Psoas muscle (tissue), 8 donors: ENCODE data around the gene LGALS1. TPM values are rescaled to one million over a fixed set of nuclear protein-coding genes. Genes with fewer than 3 reads are reported as not detected.
"Not testable (repeated sequence)": the region's sequence is repeated elsewhere in the genome, so short reads cannot be mapped to it uniquely, and the experiment has no call there.

Source experiments
- ATAC-seq, 4 donors: fragments of 200-7000 bp; cut with Tn5 transposase; one replicate each; pipeline ENCODE4 v1.9.1; 2020; ENCODE audit warnings: moderate library complexity in 3 of 4, mild to moderate bottlenecking in 2 of 4
- DNase-seq, 2 donors: peaks; one replicate each; pipeline ENCODE4 v3.0.0-alpha.2; 2020
- H3K27ac ChIP-seq: fragments of 200-600 bp; one replicate; pipeline ENCODE4 v1.8.0; 2022
- H3K27me3 ChIP-seq, 3 donors: fragments of 200-600 bp in 1 of 3; one replicate each; pipeline versions ENCODE4 v1.6.1 to v1.8.0; 2013 to 2022; ENCODE audit warnings: low read length in 2 of 3, mild to moderate bottlenecking in 2 of 3, moderate library complexity in 1 of 3; ENCODE audit not compliant: insufficient read depth in 3 of 3
- H3K36me3 ChIP-seq, 2 donors: fragments of 200-600 bp in 1 of 2; one replicate each; pipeline versions ENCODE4 v1.6.1 to v1.8.0; 2013 to 2022; ENCODE audit warnings: low read depth in 1 of 2, mild to moderate bottlenecking in 1 of 2, moderate library complexity in 1 of 2; ENCODE audit not compliant: insufficient read depth in 1 of 2
- H3K4me1 ChIP-seq: fragments of 200-600 bp; one replicate; pipeline ENCODE4 v1.8.0; 2022
- H3K4me3 ChIP-seq: fragments of 200-600 bp; one replicate; pipeline ENCODE4 v1.8.0; 2022; ENCODE audit warnings: mild to moderate bottlenecking
- H3K9me3 ChIP-seq: fragments of 200-600 bp; one replicate; pipeline ENCODE4 v1.8.0; 2022
- CTCF ChIP-seq: fragments of 200-600 bp; IDR thresholded peaks from one replicate; pipeline ENCODE4 v1.8.0; 2022; ENCODE audit warnings: antibody characterized with exemption
- WGBS, 3 donors: extraction: QIAGEN DNeasy Blood & Tissue Kit; methylation state at CpG; one replicate each; pipeline versions ENCODE4 v1.1.6 to v1.1.7; 2013; 5-methylcytosine and 5-hydroxymethylcytosine counted together
- intact Hi-C, 2 donors: fragments of 100-400 bp; cut with DNase I; formaldehyde crosslinking; loops; one replicate each; pipeline versions ENCODE4 v1.11.0 to v1.14.2; 2022
- polyA plus RNA-seq, 3 donors: library from polyadenylated mRNA; stranded (reverse); fragments of 200-250 nt; gene quantifications; one replicate each; pipeline ENCODE4 v1.2.3, GENCODE V29; 2013
- total RNA-seq, 4 donors: library from RNA; stranded (reverse); fragmentation: NEBNext Ultra II Directional in 2 of 4; extraction: Animal tissue kit (Norgen Biotek cat#: 25700) in 2 of 4; gene quantifications; one replicate each; pipeline versions ENCODE4 v1.2.1 to v1.2.4, GENCODE V29; 2021 to 2023
- donor health status: healthy with polysubstance abuse.
- donor health status: DM: no; HTN: no; CAD: no; lungs with moderate emphysema.
- donor health status: Bipolar disorder and iron deficiency.
- donor health status: healthy.
- donor health status: DM: yes; HTN: yes; CAD: no.
- donor health status: DM: no; HTN: no; CAD: no.
- donor health status: DM: no; HTN: no; CAD: no.
- donor health status: DM: yes; HTN: yes; CAD: no.

LGALS1 gene
- total and polyA plus RNA-seq, 7 donors, result 434 to 1,817 (median 976) TPM

GRCh38 chr22:37714634-37715033 lies 39.2 kb downstream of the LGALS1 start:
- DNase-seq (no peak), ATAC-seq (no peak)
- H3K27ac ChIP-seq, result no peak overlapping the region
- no peaks in the 10 kb centered on the region for H3K27me3 ChIP-seq
- no peak for TF ChIP-seq CTCF
- H3K4me3 ChIP-seq, result no peak overlapping the region
- H3K9me3 ChIP-seq, result no peaks in the 10 kb centered on the region
- intact Hi-C loops, result no loop called here
- 83 to 90% (median 88%) methylated on average over 2 of the region's 2 CpGs for WGBS, 3 donors
- H3K36me3 ChIP-seq, result no peaks in the 10 kb centered on the region
- no peaks in the 10 kb centered on the region for H3K4me1 ChIP-seq

GRCh38 chr22:37715760-37716159 lies 40.3 kb downstream of the LGALS1 start:
- no peaks in the 10 kb centered on the region for H3K27me3 ChIP-seq
- WGBS, 3 donors, result 80 to 88% (median 82%) methylated on average over 7 of the region's 7 CpGs
- no peaks in the 10 kb centered on the region for H3K9me3 ChIP-seq
- no peak for TF ChIP-seq CTCF
- intact Hi-C loops, result no loop called here
- no peak overlapping the region for H3K27ac ChIP-seq
- H3K4me1 ChIP-seq, result no peaks in the 10 kb centered on the region
- H3K4me3 ChIP-seq, result no peak overlapping the region
- no peak for ATAC-seq
- no peaks in the 10 kb centered on the region for H3K36me3 ChIP-seq
- DNase-seq, result no peak

- ATAC-seq (no peak), DNase-seq (no peak)
- 88 to 89% (median 89%) methylated on average over 9 of the region's 9 CpGs for WGBS, 3 donors
- H3K9me3 ChIP-seq, result no peaks in the 10 kb centered on the region
- H3K36me3 ChIP-seq, result no peaks in the 10 kb centered on the region
- no peaks in the 10 kb centered on the region for H3K4me1 ChIP-seq
- H3K4me3 ChIP-seq, result no peak overlapping the region
- intact Hi-C loops, result no loop called here
- no peak for TF ChIP-seq CTCF
- no peaks in the 10 kb centered on the region for H3K27me3 ChIP-seq
- H3K27ac ChIP-seq, result no peak overlapping the region
Observed at GRCh38 chr22:37716708-37717107, 41.3 kb downstream of the LGALS1 start.

- H3K36me3 ChIP-seq, DNase-seq, ATAC-seq, H3K27ac ChIP-seq, H3K27me3 ChIP-seq, H3K4me1 ChIP-seq, H3K9me3 ChIP-seq, H3K4me3 ChIP-seq, intact Hi-C loops: not testable (repeated sequence)
- 84 to 89% (median 86%) methylated on average over 7 of the region's 7 CpGs for WGBS, 3 donors
Observed at GRCh38 chr22:37717235-37717634, 41.8 kb downstream of the LGALS1 start.

GRCh38 chr22:37717746-37718305 lies 42.4 kb downstream of the LGALS1 start:
- ATAC-seq, intact Hi-C loops, H3K9me3 ChIP-seq, H3K27me3 ChIP-seq, DNase-seq, H3K27ac ChIP-seq, H3K4me1 ChIP-seq, H3K4me3 ChIP-seq, H3K36me3 ChIP-seq: not testable (repeated sequence)
- WGBS, 3 donors, result 95 to 97% (median 95%) methylated on average over 29 to 38 of the region's 38 CpGs
